Measurements from ENCODE around the gene SAMM50. TPM values are rescaled to one million over a fixed set of nuclear protein-coding genes. Genes with fewer than 3 reads are reported as not detected.

SAMM50 gene
- total RNA-seq, 1 experiment from 2014 or later = 40.8 TPM

- H3K4me3 ChIP-seq (replicated peaks in 1 of 2; ENCODE audit: low read depth in 1 of 2, low read length in 2 of 2) = no peak overlapping the region
- ATAC-seq (peak; percentile 71), DNase-seq (ENCODE audit: low read depth, low spot score) (no peak)
- no peaks in the 10 kb centered on the region for H3K9me2 ChIP-seq (ENCODE audit: insufficient read depth)
- H3K9ac ChIP-seq (ENCODE audit: low read length) = no peak overlapping the region
- H3K27ac ChIP-seq (ENCODE audit: low read depth, low read length) = no peak overlapping the region
- no peaks in the 10 kb centered on the region for H3K9me3 ChIP-seq (ENCODE audit: control insufficient read depth in 1 of 2, insufficient read depth in 1 of 2, low read depth in 1 of 2, low read length in 2 of 2)
- no peak for TF ChIP-seq FOSL1 (IDR thresholded peaks at IDR 0.05; ENCODE audit: low read depth)
- no peak for TF ChIP-seq YY1 (IDR thresholded peaks at IDR 0.05; ENCODE audit: extremely low read depth, insufficient replicate concordance, low read depth, low read length)
- TF ChIP-seq POLR2AphosphoS5 (IDR thresholded peaks at IDR 0.05; ENCODE audit: low read depth, low read length) = no peak
- TF ChIP-seq EZH2 (IDR thresholded peaks at IDR 0.05) = no peak
- TF ChIP-seq CBX3 (IDR thresholded peaks at IDR 0.05; ENCODE audit: low read depth) = no peak
- no peak for TF ChIP-seq TCF7L2 (IDR thresholded peaks at IDR 0.05; ENCODE audit: borderline replicate concordance, extremely low read depth, insufficient read depth, insufficient read length)
- no peak for TF ChIP-seq ZBTB33 (IDR thresholded peaks at IDR 0.05; ENCODE audit: extremely low read depth, insufficient replicate concordance, low read length)
- no peak for TF ChIP-seq JUND (IDR thresholded peaks at IDR 0.05)
- no peaks in the 10 kb centered on the region for H3K36me3 ChIP-seq (ENCODE audit: control insufficient read depth in 1 of 2, insufficient read depth in 2 of 2, low read length in 2 of 2)
- ChIA-PET RAD21 (ENCODE audit: low non-redundant PET in 1 of 2, low total read pairs in 2 of 2, uncharacterized antibody in 2 of 2, unreplicated experiment in 2 of 2) (interaction anchor here (0.7 to 2.0 kb wide), 5 partner anchors 49 to 63 kb away, joined by 3 to 14 read pairs (median 5); no protein-coding TSS in a partner anchor), CTCF (interaction anchor here (0.7 to 2.7 kb wide), 24 partner anchors 9 to 679 kb away, joined by 3 to 64 read pairs (median 6); partner anchors contain the start of genes PNPLA3, PNPLA5 and SAMM50), POLR2A (interaction anchor here (1.3 kb wide), 1 partner anchor 9 kb away, joined by 6 read pairs; the partner anchor contains the start of gene SAMM50)
- no TSS peak for BruUV-seq (replicated peaks)
- H3K4me2 ChIP-seq (ENCODE audit: low read length) = peak overlapping the region; percentile 15; the same call in 1 of the 2 replicates
- no peak overlapping the region for H2AFZ ChIP-seq (ENCODE audit: low read depth, low read length, poor library complexity, severe bottlenecking)
- no peaks in the 10 kb centered on the region for H4K20me1 ChIP-seq (ENCODE audit: insufficient read depth)
- intact Hi-C loops (cut with micrococcal nuclease) = loop anchor here (1.0 kb wide), 1 partner anchor 63 kb away; no protein-coding TSS in a partner anchor
- no peaks in the 10 kb centered on the region for H3K27me3 ChIP-seq (ENCODE audit: insufficient read depth, low read length)
- H3K4me1 ChIP-seq (ENCODE audit: control insufficient read depth in 1 of 2, insufficient read depth in 2 of 2, low read length in 2 of 2) = peaks cover 0 to 7% of the 10 kb centered on the region in 2 experiments; a peak in 2 of 4 replicates
- H3K79me2 ChIP-seq (ENCODE audit: insufficient read depth, low read length) = no peaks in the 10 kb centered on the region
Measured at GRCh38 chr22:43946384-43946667, 8.9 kb upstream of the SAMM50 start.
